Spleen (tissue), 11 donors: ENCODE results near the gene RDX. TPM values are rescaled to one million over a fixed set of nuclear protein-coding genes. Genes with fewer than 3 reads are reported as not detected.

Source experiments
- DNase-seq: peaks from one replicate; pipeline ENCODE4 v3.0.0-alpha.2; 2020
- H3K27ac ChIP-seq, 8 donors: fragments of 200-600 bp; sonication (generic) in 7 of 8; 1 replicate in 4 of 8; 2 replicates in 4 of 8; pipeline versions ENCODE4 v1.5.0 to v1.8.0; 2016 to 2021; ENCODE audit warnings: inconsistent platforms in 4 of 8, mild to moderate bottlenecking in 4 of 8, moderate library complexity in 1 of 8
- H3K27me3 ChIP-seq, 7 donors: fragments of 200-600 bp; sonication (generic) in 6 of 7; replicated peaks in 1 of 7; 1 replicate in 4 of 7; 2 replicates in 3 of 7; pipeline versions ENCODE4 v1.5.0 to v1.8.0; 2016 to 2021; ENCODE audit warnings: inconsistent platforms in 3 of 7, mild to moderate bottlenecking in 1 of 7
- H3K36me3 ChIP-seq, 6 donors: fragments of 200-600 bp; sonication (generic) in 5 of 6; 1 replicate in 4 of 6; 2 replicates in 2 of 6; pipeline versions ENCODE4 v1.5.0 to v1.8.0; 2016 to 2021; ENCODE audit warnings: inconsistent platforms in 2 of 6
- H3K4me1 ChIP-seq, 6 donors: fragments of 200-600 bp; sonication (generic) in 5 of 6; 1 replicate in 3 of 6; 2 replicates in 3 of 6; pipeline versions ENCODE4 v1.5.0 to v1.8.0; 2016 to 2021; ENCODE audit warnings: inconsistent platforms in 3 of 6
- H3K4me3 ChIP-seq, 8 donors: fragments of 200-600 bp; sonication (generic) in 7 of 8; 1 replicate in 4 of 8; 2 replicates in 4 of 8; pipeline versions ENCODE4 v1.5.0 to v1.8.0; 2016 to 2021; ENCODE audit warnings: inconsistent platforms in 4 of 8, mild to moderate bottlenecking in 4 of 8, moderate library complexity in 2 of 8
- H3K9me3 ChIP-seq, 8 donors: fragments of 200-600 bp; sonication (generic) in 7 of 8; 1 replicate in 4 of 8; 2 replicates in 4 of 8; pipeline versions ENCODE4 v1.5.0 to v1.8.0; 2016 to 2021; ENCODE audit warnings: inconsistent platforms in 4 of 8
- POLR2A ChIP-seq, 3 donors: fragments of 450-650 bp; IDR thresholded peaks; one replicate each; pipeline ENCODE4 v1.5.1; 2017; ENCODE audit warnings: antibody characterized with exemption in 3 of 3, mild to moderate bottlenecking in 1 of 3
- POLR2AphosphoS5 ChIP-seq, 3 donors: sonication (generic); formaldehyde crosslinking; IDR thresholded peaks; one replicate each; pipeline ENCODE4 v1.5.1; 2017; ENCODE audit warnings: antibody characterized with exemption in 3 of 3
- WGBS, 5 donors: extraction: QIAGEN DNeasy Blood & Tissue Kit in 3 of 5; methylation state at CpG; one replicate each; pipeline versions ENCODE4 v1.1.5 to v1.1.7; 2013 to 2018; 5-methylcytosine and 5-hydroxymethylcytosine counted together
- intact Hi-C: fragments of 100-400 bp; cut with DNase I; formaldehyde crosslinking; loops from one replicate; pipeline ENCODE4 v1.15.0; 2023; ENCODE audit warnings: low total_unique reads
- polyA plus RNA-seq, 3 donors: library from polyadenylated mRNA; stranded (reverse); fragments of 200-250 nt; gene quantifications; one replicate each; pipeline ENCODE4 v1.2.1, GENCODE V29; 2013
- total RNA-seq, 7 donors: library from RNA; depleted of rRNA in 3 of 7; stranded (reverse); fragments of >200 nt in 3 of 7; fragmentation: NEBNext Ultra II Directional in 4 of 7; extraction: Animal tissue kit (Norgen Biotek cat#: 25700) in 4 of 7; gene quantifications; one replicate each; pipeline versions ENCODE4 v1.1.0 to v1.2.1, GENCODE V29; 2016 to 2021
- TF ChIP-seq, protein P1 (sequence below), 11 experiments: fragments of 200-600 bp in 7 of 11; fragments of 450-650 bp in 4 of 11; sonication (generic) in 4 of 11; IDR thresholded peaks in 8 of 11; conservative IDR thresholded peaks in 3 of 11; 1 replicate in 7 of 11; 2 replicates in 4 of 11; pipeline versions ENCODE4 v1.4.0 to v1.8.0; 2016 to 2021; ENCODE audit warnings: antibody characterized with exemption in 11 of 11, inconsistent platforms in 4 of 11, mild to moderate bottlenecking in 1 of 11
- donor health status: healthy with polysubstance abuse.
- donor health status: DM: no; HTN: no; CAD: no; lungs with moderate emphysema.
- donor health status: DM: no; HTN: no; CAD: no.
- donor health status: Bipolar disorder and iron deficiency.
- donor health status: healthy.
- donor health status: DM: no; HTN: no; CAD: no.
- donor health status: DM: yes; HTN: yes; CAD: no.

The RDX gene
- total and polyA plus RNA-seq, 10 donors = 11.7 to 138 (median 90.9) TPM

DNA sequence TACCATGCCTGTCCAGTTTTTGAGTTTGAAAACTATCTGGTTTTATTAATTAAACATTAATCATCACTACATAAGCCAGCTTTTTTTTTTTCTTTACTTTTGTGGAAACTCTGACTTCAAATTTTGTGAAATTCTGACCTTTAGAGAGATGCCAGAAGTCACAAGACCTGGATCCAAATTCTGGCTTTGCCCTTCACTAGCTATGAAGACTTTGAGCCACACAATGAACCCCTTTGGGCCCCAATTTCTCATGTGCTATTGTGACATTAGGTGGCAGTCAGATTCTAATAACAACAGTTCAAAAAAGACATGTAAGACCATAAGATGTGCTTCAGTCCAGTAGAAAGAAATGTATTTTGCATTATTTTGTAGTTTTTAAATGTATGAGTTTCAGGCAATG is 142.9 kb downstream of the RDX start:
- Histone ChIP-seq H3K36me3 (peaks cover 0 to under 1% (median 0%) of the 10 kb centered on the region in 6 donors), H3K4me3 (no peak overlapping the region), H3K27ac (no peak overlapping the region), H3K9me3 (no peaks in the 10 kb centered on the region), H3K27me3 (no peaks in the 10 kb centered on the region), H3K4me1 (peaks cover 0 to 7% (median 2%) of the 10 kb centered on the region in 6 donors)
- TF ChIP-seq POLR2AphosphoS5 (IDR thresholded peaks at IDR 0.05) = no peak
- TF ChIP-seq, protein P1, sequence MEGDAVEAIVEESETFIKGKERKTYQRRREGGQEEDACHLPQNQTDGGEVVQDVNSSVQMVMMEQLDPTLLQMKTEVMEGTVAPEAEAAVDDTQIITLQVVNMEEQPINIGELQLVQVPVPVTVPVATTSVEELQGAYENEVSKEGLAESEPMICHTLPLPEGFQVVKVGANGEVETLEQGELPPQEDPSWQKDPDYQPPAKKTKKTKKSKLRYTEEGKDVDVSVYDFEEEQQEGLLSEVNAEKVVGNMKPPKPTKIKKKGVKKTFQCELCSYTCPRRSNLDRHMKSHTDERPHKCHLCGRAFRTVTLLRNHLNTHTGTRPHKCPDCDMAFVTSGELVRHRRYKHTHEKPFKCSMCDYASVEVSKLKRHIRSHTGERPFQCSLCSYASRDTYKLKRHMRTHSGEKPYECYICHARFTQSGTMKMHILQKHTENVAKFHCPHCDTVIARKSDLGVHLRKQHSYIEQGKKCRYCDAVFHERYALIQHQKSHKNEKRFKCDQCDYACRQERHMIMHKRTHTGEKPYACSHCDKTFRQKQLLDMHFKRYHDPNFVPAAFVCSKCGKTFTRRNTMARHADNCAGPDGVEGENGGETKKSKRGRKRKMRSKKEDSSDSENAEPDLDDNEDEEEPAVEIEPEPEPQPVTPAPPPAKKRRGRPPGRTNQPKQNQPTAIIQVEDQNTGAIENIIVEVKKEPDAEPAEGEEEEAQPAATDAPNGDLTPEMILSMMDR (IDR thresholded peaks at IDR 0.05 in 8 of 11, conservative IDR thresholded peaks at IDR 0.05 in 3 of 11) = no peak
- no peak for TF ChIP-seq POLR2A (IDR thresholded peaks at IDR 0.05)
- no peak for DNase-seq
- intact Hi-C loops = no loop called here

- no peaks in the 10 kb centered on the region for H3K36me3 ChIP-seq
- H3K4me3 ChIP-seq = no peak overlapping the region
- no peaks in the 10 kb centered on the region for H3K27me3 ChIP-seq
- DNase-seq = no peak
- TF ChIP-seq POLR2AphosphoS5 (IDR thresholded peaks at IDR 0.05) (no peak), POLR2A (IDR thresholded peaks at IDR 0.05) (no peak)
- TF ChIP-seq, protein P1 (IDR thresholded peaks at IDR 0.05 in 8 of 11, conservative IDR thresholded peaks at IDR 0.05 in 3 of 11) = no peak
- intact Hi-C loops = no loop called here
- no peak overlapping the region for H3K27ac ChIP-seq
- H3K4me1 ChIP-seq = peaks cover 0 to 10% (median 2%) of the 10 kb centered on the region in 6 donors
- 72 to 86% (median 78%) methylated on average over 1 of the region's 1 CpG for WGBS, 5 donors
- H3K9me3 ChIP-seq = no peaks in the 10 kb centered on the region
Measured at GRCh38 chr11:110152199-110152598, 144.2 kb downstream of the RDX start.

DNA sequence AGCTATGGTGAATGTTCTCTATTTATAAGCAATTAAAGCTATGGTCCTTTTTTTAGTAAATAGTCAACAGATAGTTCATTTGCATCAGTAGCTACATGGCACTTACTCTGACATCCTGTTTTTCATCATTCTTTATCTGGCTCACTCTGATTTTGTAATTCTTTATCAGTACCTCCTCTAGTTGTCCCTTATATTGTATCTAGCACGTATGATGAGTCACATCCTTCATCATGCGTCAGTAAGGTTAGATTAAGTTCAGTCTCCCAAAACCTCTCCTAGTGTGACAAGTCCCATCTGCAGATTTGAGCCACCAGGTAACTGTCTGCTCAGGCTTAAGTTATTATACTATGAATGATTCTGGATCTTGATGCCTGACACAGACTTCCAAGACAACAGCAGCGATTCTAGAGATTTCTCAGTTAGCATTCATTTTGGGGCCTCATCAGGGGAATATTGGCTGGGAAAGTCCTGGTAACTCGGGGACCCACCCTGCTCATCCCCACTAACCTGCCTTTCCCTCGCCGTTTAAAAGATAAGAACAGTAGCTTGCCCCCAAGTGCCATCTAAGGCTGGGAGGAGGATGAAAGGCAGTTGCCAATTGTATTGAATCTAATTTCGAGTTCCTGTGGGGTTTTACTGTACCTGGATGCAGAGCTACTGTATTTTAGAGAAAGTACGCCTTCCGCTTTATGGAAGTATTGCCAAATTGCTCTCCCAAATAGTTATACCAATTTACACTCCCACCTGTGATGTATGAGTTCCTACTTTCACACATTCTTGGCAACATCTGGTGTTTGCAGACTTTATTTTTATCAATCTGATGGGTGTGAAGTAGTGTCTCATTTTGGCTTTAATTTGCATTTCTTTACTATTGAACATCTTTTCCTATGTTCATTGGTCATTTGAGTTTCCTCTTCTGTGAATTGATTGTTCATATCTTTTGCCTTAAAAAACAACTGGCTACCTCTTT is 147.4 kb downstream of the RDX start:
- no peak overlapping the region for H3K4me3 ChIP-seq
- H3K4me1 ChIP-seq = peaks cover 0 to 10% (median 2%) of the 10 kb centered on the region in 6 donors
- intact Hi-C loops = no loop called here
- WGBS, 5 donors = 67 to 76% (median 71%) methylated on average over 9 of the region's 9 CpGs
- TF ChIP-seq POLR2AphosphoS5 (IDR thresholded peaks at IDR 0.05) (no peak), POLR2A (IDR thresholded peaks at IDR 0.05) (no peak)
- TF ChIP-seq, protein P1 (IDR thresholded peaks at IDR 0.05 in 8 of 11, conservative IDR thresholded peaks at IDR 0.05 in 3 of 11) = no peak
- no peaks in the 10 kb centered on the region for H3K9me3 ChIP-seq
- H3K27me3 ChIP-seq = no peaks in the 10 kb centered on the region
- no peak for DNase-seq
- H3K27ac ChIP-seq = no peak overlapping the region
- no peaks in the 10 kb centered on the region for H3K36me3 ChIP-seq

DNA sequence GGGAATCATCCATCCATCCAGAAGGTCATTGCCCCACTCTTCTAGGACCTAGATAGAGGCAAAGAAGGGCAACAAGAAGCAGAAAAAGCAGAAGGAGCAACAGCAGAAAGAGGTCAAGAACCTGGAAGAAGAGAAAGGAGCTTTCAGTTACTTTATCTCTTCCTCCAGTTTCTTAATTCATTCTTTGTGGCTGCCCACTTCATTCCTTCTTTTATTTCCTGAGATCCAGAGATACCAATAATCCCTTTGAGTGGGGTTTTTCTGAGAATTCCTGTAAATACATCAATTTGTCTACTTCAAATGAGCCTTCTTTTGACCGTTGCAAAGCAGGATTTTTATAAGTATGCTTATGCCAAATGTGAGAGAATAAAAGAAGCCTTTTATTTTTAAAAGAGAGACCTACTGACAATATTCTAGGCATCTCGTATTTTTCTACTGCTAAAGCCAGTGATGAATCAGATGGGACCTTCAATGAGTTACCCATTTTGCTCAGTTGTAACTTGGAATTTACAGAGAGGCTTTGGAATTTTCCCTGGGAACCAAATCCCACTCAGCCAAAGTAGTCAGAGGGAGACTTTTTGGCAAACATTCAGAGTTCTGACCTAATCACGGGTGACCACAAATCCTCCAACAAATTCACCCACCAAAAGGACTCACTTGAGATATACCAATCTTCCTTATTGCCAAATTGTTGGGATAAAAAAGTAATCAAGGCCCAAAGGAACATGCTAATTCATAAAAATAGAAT is 148.3 kb downstream of the RDX start:
- no peaks in the 10 kb centered on the region for H3K9me3 ChIP-seq
- H3K27me3 ChIP-seq = no peaks in the 10 kb centered on the region
- DNase-seq = no peak
- intact Hi-C loops = no loop called here
- TF ChIP-seq POLR2A (IDR thresholded peaks at IDR 0.05) (no peak), POLR2AphosphoS5 (IDR thresholded peaks at IDR 0.05) (no peak)
- TF ChIP-seq, protein P1 (IDR thresholded peaks at IDR 0.05 in 8 of 11, conservative IDR thresholded peaks at IDR 0.05 in 3 of 11) = no peak
- no peaks in the 10 kb centered on the region for H3K36me3 ChIP-seq
- H3K4me3 ChIP-seq = no peak overlapping the region
- WGBS, 5 donors = 28 to 51% (median 40%) methylated on average over 3 of the region's 3 CpGs
- H3K4me1 ChIP-seq = peaks cover 0 to 10% (median 2%) of the 10 kb centered on the region in 6 donors
- H3K27ac ChIP-seq = no peak overlapping the region
